Tibial artery (tissue), 4 donors: ENCODE results near the gene SYT7.

ENCODE experiments used
- DNase-seq, 2 donors: peaks; one replicate each; pipeline ENCODE4 v3.0.0-alpha.2; 2019
- H3K27ac ChIP-seq, 2 donors: fragments of 200-600 bp; sonication (generic) in 1 of 2; 1 replicate in 1 of 2; 2 replicates in 1 of 2; pipeline ENCODE4 v1.5.1; 2018 to 2019; ENCODE audit warnings: mild to moderate bottlenecking in 1 of 2
- H3K27me3 ChIP-seq, 2 donors: fragments of 200-600 bp; sonication (generic) in 1 of 2; one replicate each; pipeline versions ENCODE4 v1.5.1 to v1.6.0; 2016 to 2019
- H3K36me3 ChIP-seq, 3 donors: fragments of 200-600 bp; sonication (generic) in 2 of 3; one replicate each; pipeline ENCODE4 v1.5.1; 2016 to 2019; ENCODE audit warnings: mild to moderate bottlenecking in 2 of 3
- H3K4me1 ChIP-seq, 4 donors: fragments of 200-600 bp; sonication (generic) in 2 of 4; 1 replicate in 3 of 4; 2 replicates in 1 of 4; pipeline ENCODE4 v1.5.1; 2016 to 2019
- H3K4me3 ChIP-seq, 2 donors: fragments of 200-600 bp; sonication (generic) in 1 of 2; 1 replicate in 1 of 2; 2 replicates in 1 of 2; pipeline ENCODE4 v1.5.1; 2018 to 2019; ENCODE audit warnings: mild to moderate bottlenecking in 2 of 2
- H3K9me3 ChIP-seq, 3 donors: fragments of 200-600 bp; sonication (generic) in 1 of 3; one replicate each; pipeline ENCODE4 v1.5.1; 2016 to 2019
- intact Hi-C: fragments of 100-400 bp; cut with DNase I; formaldehyde crosslinking; loops from one replicate; pipeline ENCODE4 v1.15.0; 2023; ENCODE audit warnings: low total_unique reads
- TF ChIP-seq, protein P1 (sequence below), 2 experiments: fragments of 200-600 bp in 1 of 2; fragments of 450-650 bp in 1 of 2; IDR thresholded peaks; one replicate each; pipeline ENCODE4 v1.5.1; 2017 to 2019; ENCODE audit warnings: antibody characterized with exemption in 2 of 2, mild to moderate bottlenecking in 1 of 2, moderate library complexity in 1 of 2

Gene SYT7

DNA sequence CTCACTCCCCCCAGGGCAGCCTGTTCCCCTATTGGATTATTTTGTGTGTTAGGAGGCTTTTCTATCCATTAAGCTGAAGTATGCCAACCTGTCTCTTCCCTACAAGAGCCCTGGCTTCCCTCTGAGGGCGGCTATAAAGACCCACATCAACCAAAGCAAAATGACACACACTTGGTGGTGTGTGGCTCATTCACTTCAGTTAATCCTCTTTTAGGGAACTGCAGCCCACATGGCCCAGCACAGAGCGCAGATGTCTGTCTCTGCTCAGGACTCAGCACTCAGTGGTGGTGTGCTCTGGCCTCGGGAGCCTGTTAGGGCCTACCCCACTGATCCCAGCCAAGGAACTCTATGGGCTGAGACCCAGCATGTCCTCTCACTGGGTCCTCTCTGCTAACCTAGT, 104.5 kb downstream of the SYT7 start:
- DNase-seq: no peak
- intact Hi-C loops: no loop called here
- H3K4me1 ChIP-seq: peaks cover 0 to 45% (median 25%) of the 10 kb centered on the region in 4 donors
- H3K36me3 ChIP-seq: peaks cover 0 to 10% (median 3%) of the 10 kb centered on the region in 3 donors
- no peak overlapping the region for H3K4me3 ChIP-seq
- H3K27me3 ChIP-seq: no peaks in the 10 kb centered on the region
- TF ChIP-seq, protein P1, sequence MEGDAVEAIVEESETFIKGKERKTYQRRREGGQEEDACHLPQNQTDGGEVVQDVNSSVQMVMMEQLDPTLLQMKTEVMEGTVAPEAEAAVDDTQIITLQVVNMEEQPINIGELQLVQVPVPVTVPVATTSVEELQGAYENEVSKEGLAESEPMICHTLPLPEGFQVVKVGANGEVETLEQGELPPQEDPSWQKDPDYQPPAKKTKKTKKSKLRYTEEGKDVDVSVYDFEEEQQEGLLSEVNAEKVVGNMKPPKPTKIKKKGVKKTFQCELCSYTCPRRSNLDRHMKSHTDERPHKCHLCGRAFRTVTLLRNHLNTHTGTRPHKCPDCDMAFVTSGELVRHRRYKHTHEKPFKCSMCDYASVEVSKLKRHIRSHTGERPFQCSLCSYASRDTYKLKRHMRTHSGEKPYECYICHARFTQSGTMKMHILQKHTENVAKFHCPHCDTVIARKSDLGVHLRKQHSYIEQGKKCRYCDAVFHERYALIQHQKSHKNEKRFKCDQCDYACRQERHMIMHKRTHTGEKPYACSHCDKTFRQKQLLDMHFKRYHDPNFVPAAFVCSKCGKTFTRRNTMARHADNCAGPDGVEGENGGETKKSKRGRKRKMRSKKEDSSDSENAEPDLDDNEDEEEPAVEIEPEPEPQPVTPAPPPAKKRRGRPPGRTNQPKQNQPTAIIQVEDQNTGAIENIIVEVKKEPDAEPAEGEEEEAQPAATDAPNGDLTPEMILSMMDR (IDR thresholded peaks at IDR 0.05): no peak
- H3K9me3 ChIP-seq: no peaks in the 10 kb centered on the region
- H3K27ac ChIP-seq: peak overlapping the region; percentile 55 to 58

DNA sequence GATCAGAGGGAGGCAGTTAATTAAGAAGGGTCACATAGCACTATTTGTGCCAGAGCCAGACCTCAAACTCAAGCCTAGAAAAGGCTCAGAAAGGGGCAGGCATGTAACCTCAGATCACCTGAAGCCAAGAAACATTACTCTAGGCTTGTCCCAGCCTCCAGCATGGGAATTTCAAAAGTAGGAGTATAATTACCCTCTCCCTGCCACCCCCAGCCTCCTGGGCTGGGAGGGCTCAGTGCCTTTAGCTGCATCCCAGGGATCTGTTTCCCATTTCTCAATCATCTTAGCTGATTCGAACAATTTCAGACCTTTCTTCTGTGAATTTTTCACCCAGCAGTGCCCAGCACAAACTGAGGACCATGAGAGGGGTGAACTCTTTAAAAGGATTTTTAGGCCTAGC, 105.4 kb downstream of the SYT7 start:
- H3K27ac ChIP-seq: peak overlapping the region; percentile 81 to 90
- H3K4me1 ChIP-seq: peaks cover 0 to 49% (median 24%) of the 10 kb centered on the region in 4 donors
- no peaks in the 10 kb centered on the region for H3K9me3 ChIP-seq
- no peaks in the 10 kb centered on the region for H3K27me3 ChIP-seq
- TF ChIP-seq, protein P1 (IDR thresholded peaks at IDR 0.05): no peak
- H3K36me3 ChIP-seq: peaks cover 0 to 10% (median 3%) of the 10 kb centered on the region in 3 donors
- intact Hi-C loops: no loop called here
- no peak overlapping the region for H3K4me3 ChIP-seq
- no peak for DNase-seq

DNA sequence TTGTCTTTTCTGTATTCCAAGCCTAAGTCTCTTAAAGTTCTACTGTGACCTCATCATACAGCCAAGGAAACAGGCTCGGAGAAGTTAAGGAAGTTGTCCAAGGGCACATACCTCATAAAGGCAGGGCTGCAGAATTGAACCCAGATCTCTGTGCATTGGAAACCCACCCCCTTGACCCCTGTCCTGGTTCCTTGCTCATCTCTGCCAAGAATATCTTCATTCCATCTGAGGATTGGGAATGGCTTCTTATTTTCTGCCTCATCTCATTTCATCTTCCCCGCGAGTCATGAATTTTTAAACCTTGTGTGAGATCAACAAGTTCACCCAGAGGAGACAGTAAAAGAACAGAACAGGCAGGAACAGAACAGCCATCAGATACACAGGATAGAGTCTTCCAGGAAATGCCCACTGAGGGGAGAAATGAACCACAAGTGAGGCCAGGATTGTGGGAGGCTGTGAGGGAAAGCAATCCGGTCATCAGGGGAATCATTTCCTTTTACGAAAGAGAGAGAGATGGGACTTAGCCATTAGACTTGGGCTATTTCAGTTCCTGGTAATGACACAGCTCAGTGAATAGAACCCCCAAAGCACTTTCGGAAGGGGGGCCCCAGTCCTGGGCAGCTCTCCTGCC, 106.7 kb downstream of the SYT7 start:
- peaks cover 0 to 10% (median 3%) of the 10 kb centered on the region in 3 donors for H3K36me3 ChIP-seq
- no peaks in the 10 kb centered on the region for H3K9me3 ChIP-seq
- intact Hi-C loops: no loop called here
- H3K27me3 ChIP-seq: no peaks in the 10 kb centered on the region
- H3K4me3 ChIP-seq: no peak overlapping the region
- TF ChIP-seq, protein P1 (IDR thresholded peaks at IDR 0.05): no peak
- no peak for DNase-seq
- peak overlapping the region; percentile 81 to 90 for H3K27ac ChIP-seq
- peaks cover 0 to 49% (median 24%) of the 10 kb centered on the region in 4 donors for H3K4me1 ChIP-seq

DNA sequence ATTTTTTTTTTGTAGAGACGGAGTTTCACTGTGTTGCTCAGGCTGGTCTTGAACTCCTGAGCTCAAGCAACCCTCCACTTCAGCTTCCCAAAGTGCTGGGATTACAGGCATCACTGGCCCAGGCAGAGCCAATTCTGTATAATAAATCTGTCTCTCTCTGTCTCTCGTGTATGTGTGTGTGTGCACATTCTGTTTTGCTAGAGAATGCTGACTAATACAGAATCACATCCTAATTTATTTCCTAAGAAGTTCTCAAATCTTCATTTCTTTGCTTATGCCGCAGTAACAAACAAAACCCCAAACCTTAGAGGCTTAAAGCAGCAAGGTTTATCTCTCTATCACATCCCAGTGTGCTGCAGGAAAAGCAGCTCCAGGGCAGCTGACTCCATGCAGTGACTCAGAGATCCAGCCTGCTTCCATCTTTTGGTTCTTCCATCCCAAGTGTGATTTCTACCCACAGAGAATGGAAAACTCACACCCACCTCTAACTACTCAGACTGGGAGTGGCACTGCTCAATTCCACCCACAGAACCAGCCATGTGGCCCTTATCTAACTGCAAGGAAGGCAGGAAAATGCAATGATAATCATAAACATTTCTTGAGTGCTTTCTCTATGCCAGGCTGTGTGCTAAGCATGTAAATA, 107.4 kb downstream of the SYT7 start:
- DNase-seq: no peak
- H3K27me3 ChIP-seq: no peaks in the 10 kb centered on the region
- TF ChIP-seq, protein P1 (IDR thresholded peaks at IDR 0.05): no peak
- intact Hi-C loops: no loop called here
- peak overlapping the region; percentile 81 to 90 for H3K27ac ChIP-seq
- H3K36me3 ChIP-seq: peaks cover 0 to 13% (median 3%) of the 10 kb centered on the region in 3 donors
- H3K9me3 ChIP-seq: no peaks in the 10 kb centered on the region
- H3K4me1 ChIP-seq: peaks cover 0 to 49% (median 24%) of the 10 kb centered on the region in 4 donors
- H3K4me3 ChIP-seq: no peak overlapping the region

DNA sequence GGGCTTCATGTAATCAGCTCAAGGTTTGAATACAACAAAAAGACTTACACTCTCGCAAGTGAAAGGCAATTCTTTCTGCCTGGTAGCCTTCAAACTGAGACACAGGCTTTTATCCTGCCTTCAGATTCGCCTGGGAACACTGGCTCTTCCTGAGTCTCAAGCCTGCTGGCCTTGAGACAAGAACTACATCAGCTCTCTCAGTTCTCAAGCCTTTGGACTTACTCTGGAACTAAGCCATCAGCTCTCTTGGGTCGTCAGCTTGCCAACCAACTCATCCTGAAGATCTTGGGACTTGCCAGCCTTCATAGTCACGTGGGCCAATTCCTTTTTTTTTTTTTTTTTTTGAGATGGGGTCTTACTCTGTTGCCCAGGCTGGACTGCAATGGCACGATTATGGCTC, 108.0 kb downstream of the SYT7 start:
- intact Hi-C loops: no loop called here
- peaks cover 0 to 47% (median 23%) of the 10 kb centered on the region in 4 donors for H3K4me1 ChIP-seq
- H3K9me3 ChIP-seq: no peaks in the 10 kb centered on the region
- peak; percentile 74 to 89 for DNase-seq
- peaks cover 0 to 19% (median 3%) of the 10 kb centered on the region in 3 donors for H3K36me3 ChIP-seq
- peak overlapping the region; percentile 81 to 90 for H3K27ac ChIP-seq
- no peaks in the 10 kb centered on the region for H3K27me3 ChIP-seq
- H3K4me3 ChIP-seq: no peak overlapping the region
- TF ChIP-seq, protein P1 (IDR thresholded peaks at IDR 0.05): no peak
